CD4-positive, alpha-beta T cell (primary cell): ENCODE results near the gene ZSWIM1. TPM values are rescaled to one million over a fixed set of nuclear protein-coding genes. Genes with fewer than 3 reads are reported as not detected.

Source experiments
- ATAC-seq: fragments of 200-7000 bp; cut with Tn5 transposase; one replicate; pipeline ENCODE4 v1.10.0; 2022; ENCODE audit warnings: mild to moderate bottlenecking; ENCODE audit not compliant: poor library complexity
- CTCF ChIA-PET: fragments of 350-600 bp; sonication (Branson Sonifier 250); formaldehyde crosslinking; loops from one replicate; lab custom pipeline; 2021; ENCODE audit warnings: antibody characterized with exemption, inconsistent platforms; lab: Charles Lee
- POLR2A ChIA-PET: fragments of 350-600 bp; sonication (Branson Sonifier 250); formaldehyde crosslinking; loops from one replicate; lab custom pipeline; 2021; ENCODE audit warnings: antibody characterized with exemption, inconsistent platforms; lab: Charles Lee
- DNase-seq, 14 experiments: peaks; one replicate each; pipeline ENCODE4 v3.0.0-alpha.2; 2013 to 2020; ENCODE audit warnings: mixed read lengths in 2 of 14
- H3K27ac ChIP-seq, 2 donors: one replicate each; pipeline versions ENCODE4 v1.5.1 to v1.7.0; 2013; ENCODE audit warnings: low read length in 2 of 2, low read depth in 1 of 2, mild to moderate bottlenecking in 1 of 2
- H3K27me3 ChIP-seq, 2 experiments: 1 replicate in 1 of 2; 2 replicates in 1 of 2; pipeline versions ENCODE4 v1.6.1 to v1.7.0; 2013; ENCODE audit warnings: low read length in 2 of 2, control low read depth in 1 of 2, mild to moderate bottlenecking in 1 of 2, moderate library complexity in 1 of 2; ENCODE audit not compliant: insufficient read depth in 2 of 2, control insufficient read depth in 1 of 2
- H3K36me3 ChIP-seq: one replicate; pipeline ENCODE4 v1.6.1; 2013; ENCODE audit warnings: low read length, control low read depth; ENCODE audit not compliant: insufficient read depth
- H3K4me1 ChIP-seq: one replicate; pipeline ENCODE4 v1.6.1; 2013; ENCODE audit warnings: low read length, control low read depth; ENCODE audit not compliant: insufficient read depth
- H3K4me3 ChIP-seq: one replicate; pipeline ENCODE4 v1.5.1; 2013; ENCODE audit warnings: mild to moderate bottlenecking, low read length, moderate library complexity
- H3K9me3 ChIP-seq, 2 experiments: 1 replicate in 1 of 2; 2 replicates in 1 of 2; pipeline versions ENCODE4 v1.6.1 to v1.7.0; 2013; ENCODE audit warnings: low read length in 2 of 2, mild to moderate bottlenecking in 2 of 2, control low read depth in 1 of 2, moderate library complexity in 1 of 2; ENCODE audit not compliant: control insufficient read depth in 1 of 2, insufficient read depth in 1 of 2
- H3K27ac Mint-ChIP-seq: one replicate; pipeline ENCODE4 v1.8.0; 2020; ENCODE audit warnings: mixed read lengths
- H3K27me3 Mint-ChIP-seq: one replicate; pipeline ENCODE4 v1.8.0; 2021; ENCODE audit warnings: mixed read lengths
- H3K36me3 Mint-ChIP-seq: one replicate; pipeline ENCODE4 v1.8.0; 2021; ENCODE audit warnings: low read depth, mixed read lengths
- H3K4me1 Mint-ChIP-seq: one replicate; pipeline ENCODE4 v1.8.0; 2021; ENCODE audit warnings: low read depth, mixed read lengths
- H3K4me3 Mint-ChIP-seq: one replicate; pipeline ENCODE4 v1.8.0; 2020; ENCODE audit warnings: mild to moderate bottlenecking, mixed read lengths
- H3K9me3 Mint-ChIP-seq: one replicate; pipeline ENCODE4 v1.8.0; 2020; ENCODE audit warnings: mixed read lengths
- intact Hi-C, 2 experiments: fragments of 100-400 bp; cut with DNase I in 1 of 2; cut with micrococcal nuclease in 1 of 2; formaldehyde crosslinking; loops; one replicate each; pipeline versions ENCODE4 v1.15.1 to v1.9.0; 2023 to 2025; cut with DNase I, micrococcal nuclease
- total RNA-seq, 174 experiments: library from RNA in 2 of 174; stranded (reverse) in 2 of 174; gene quantifications; one replicate each; pipeline ENCODE4 v1.2.3 and lab custom pipeline; 2021 to 2026
- TF ChIP-seq, protein P1 (sequence below): fragments of 200-600 bp; IDR thresholded peaks from one replicate; pipeline ENCODE4 v1.8.0; 2022; ENCODE audit warnings: antibody characterized with exemption, mild to moderate bottlenecking

The ZSWIM1 gene
- total RNA-seq, 2 experiments from 2014 or later = 9.3 to 10.7 TPM

DNA sequence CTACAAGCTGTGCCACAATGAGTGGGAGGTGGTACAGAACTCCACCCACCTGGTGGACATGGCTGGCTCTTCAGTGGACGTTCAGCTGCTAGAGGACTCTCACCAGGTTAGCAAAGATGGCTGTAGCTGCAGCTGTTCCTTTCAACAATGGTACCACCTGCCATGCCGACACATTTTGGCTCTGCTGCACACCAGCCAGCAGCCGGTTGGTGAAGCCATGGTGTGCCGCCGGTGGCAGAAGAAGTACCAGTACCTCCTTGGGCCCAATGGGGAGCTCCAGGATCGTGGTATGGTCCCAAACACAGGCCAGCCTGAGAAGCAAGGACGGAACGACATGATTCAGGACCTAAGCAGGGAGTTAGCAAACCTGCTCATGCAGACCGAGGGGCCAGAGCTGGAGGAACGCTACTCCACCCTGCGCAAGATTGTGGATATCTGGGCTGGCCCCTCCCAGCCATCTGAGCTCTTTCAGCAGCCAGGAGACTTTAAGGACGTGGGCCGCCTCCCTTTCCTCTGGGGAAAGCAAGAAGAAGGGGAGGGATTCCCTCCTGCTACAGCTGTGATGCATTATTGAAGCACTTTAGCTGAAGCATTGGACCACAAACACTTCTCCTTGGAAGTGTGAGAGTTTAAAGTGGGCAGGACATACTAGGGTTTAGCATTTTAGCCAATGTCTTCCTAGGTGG, 2.8 kb upstream of the ZSWIM1 start:
- H3K27me3 Mint-ChIP-seq = no peaks in the 10 kb centered on the region
- intact Hi-C loops = no loop called here

DNA sequence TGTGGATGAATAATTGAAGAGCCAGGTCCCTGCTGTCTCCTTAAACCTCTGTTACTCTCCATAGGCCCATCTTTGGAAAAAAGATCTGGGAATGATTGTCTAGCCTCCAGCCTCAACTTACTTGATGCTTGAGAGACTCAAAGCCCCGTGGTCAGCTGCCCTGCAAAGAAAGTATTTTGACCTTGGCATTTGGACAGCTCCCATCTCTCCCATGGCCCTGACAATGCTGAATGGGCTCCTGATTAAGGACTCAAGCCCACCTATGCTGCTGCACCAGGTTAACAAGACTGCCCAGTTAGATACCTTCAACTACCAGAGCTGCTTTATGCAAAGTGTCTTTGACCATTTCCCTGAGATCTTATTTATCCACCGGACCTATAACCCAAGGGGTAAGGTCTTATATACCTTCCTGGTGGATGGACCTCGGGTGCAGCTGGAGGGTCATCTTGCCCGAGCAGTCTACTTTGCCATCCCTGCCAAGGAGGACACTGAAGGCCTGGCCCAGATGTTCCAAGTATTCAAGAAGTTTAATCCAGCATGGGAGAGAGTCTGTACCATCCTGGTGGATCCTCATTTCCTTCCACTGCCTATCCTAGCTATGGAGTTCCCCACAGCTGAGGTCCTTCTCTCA, 1.6 kb downstream of the ZSWIM1 start:
- POLR2A ChIA-PET = interaction anchor here (2.8 to 5.6 kb wide), 3 partner anchors 9 to 88 kb away, joined by 23 to 78 read pairs (median 57); partner anchors contain the start of genes CTSA, NEURL2, PCIF1 and ZNF335
- Histone ChIP-seq H3K4me3 (no peak overlapping the region), H3K4me1 (peaks cover 52% of the 10 kb centered on the region), H3K36me3 (peaks cover 30% of the 10 kb centered on the region), H3K9me3 (no peaks in the 10 kb centered on the region), H3K27me3 (no peaks in the 10 kb centered on the region), H3K27ac (no peak overlapping the region)
- peaks cover 49% of the 10 kb centered on the region for H3K4me1 Mint-ChIP-seq
- ATAC-seq (no peak), DNase-seq (no peak)
- intact Hi-C loops = no loop called here
- peak overlapping the region; percentile 86 for H3K27ac Mint-ChIP-seq
- CTCF ChIA-PET = no interaction called here
- H3K9me3 Mint-ChIP-seq = no peaks in the 10 kb centered on the region
- H3K4me3 Mint-ChIP-seq = peak overlapping the region; percentile 73
- peaks cover 41% of the 10 kb centered on the region for H3K36me3 Mint-ChIP-seq
- TF ChIP-seq, protein P1, sequence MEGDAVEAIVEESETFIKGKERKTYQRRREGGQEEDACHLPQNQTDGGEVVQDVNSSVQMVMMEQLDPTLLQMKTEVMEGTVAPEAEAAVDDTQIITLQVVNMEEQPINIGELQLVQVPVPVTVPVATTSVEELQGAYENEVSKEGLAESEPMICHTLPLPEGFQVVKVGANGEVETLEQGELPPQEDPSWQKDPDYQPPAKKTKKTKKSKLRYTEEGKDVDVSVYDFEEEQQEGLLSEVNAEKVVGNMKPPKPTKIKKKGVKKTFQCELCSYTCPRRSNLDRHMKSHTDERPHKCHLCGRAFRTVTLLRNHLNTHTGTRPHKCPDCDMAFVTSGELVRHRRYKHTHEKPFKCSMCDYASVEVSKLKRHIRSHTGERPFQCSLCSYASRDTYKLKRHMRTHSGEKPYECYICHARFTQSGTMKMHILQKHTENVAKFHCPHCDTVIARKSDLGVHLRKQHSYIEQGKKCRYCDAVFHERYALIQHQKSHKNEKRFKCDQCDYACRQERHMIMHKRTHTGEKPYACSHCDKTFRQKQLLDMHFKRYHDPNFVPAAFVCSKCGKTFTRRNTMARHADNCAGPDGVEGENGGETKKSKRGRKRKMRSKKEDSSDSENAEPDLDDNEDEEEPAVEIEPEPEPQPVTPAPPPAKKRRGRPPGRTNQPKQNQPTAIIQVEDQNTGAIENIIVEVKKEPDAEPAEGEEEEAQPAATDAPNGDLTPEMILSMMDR = no peak
- no peaks in the 10 kb centered on the region for H3K27me3 Mint-ChIP-seq

More for the DNA sequence above, 2.8 kb upstream of the ZSWIM1 start:
- no peaks in the 10 kb centered on the region for H3K9me3 ChIP-seq
- ChIA-PET CTCF (no interaction called here), POLR2A (no interaction called here)
- TF ChIP-seq, protein P1 = no peak
- H3K9me3 Mint-ChIP-seq = no peaks in the 10 kb centered on the region
- H3K4me1 ChIP-seq = peaks cover 26% of the 10 kb centered on the region
- H3K27ac ChIP-seq = no peak overlapping the region
- H3K4me1 Mint-ChIP-seq = peaks cover 24% of the 10 kb centered on the region
- no peaks in the 10 kb centered on the region for H3K27me3 ChIP-seq
- H3K4me3 ChIP-seq = no peak overlapping the region
- DNase-seq (no peak), ATAC-seq (no peak)
- H3K36me3 Mint-ChIP-seq = peaks cover 28% of the 10 kb centered on the region
- H3K27ac Mint-ChIP-seq = no peak overlapping the region
- peaks cover 24% of the 10 kb centered on the region for H3K36me3 ChIP-seq
- no peak overlapping the region for H3K4me3 Mint-ChIP-seq

DNA sequence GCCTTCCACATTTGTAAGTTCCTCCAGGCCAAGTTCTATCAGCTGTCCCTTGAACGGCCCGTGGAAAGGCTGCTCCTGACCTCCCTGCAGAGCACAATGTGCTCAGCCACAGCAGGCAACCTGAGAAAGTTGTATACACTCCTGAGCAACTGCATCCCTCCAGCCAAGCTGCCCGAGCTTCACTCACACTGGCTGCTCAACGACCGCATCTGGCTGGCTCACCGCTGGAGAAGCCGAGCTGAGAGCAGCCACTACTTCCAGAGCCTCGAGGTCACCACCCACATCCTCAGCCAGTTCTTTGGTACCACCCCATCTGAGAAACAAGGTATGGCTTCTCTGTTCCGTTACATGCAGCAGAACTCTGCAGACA, 2.1 kb downstream of the ZSWIM1 start:
- no peaks in the 10 kb centered on the region for H3K27me3 ChIP-seq
- CTCF ChIA-PET = no interaction called here
- Mint-ChIP-seq H3K4me3 (peak overlapping the region; percentile 54), H3K27ac (peak overlapping the region; percentile 86), H3K9me3 (no peaks in the 10 kb centered on the region), H3K36me3 (peaks cover 42% of the 10 kb centered on the region), H3K27me3 (no peaks in the 10 kb centered on the region), H3K4me1 (peaks cover 49% of the 10 kb centered on the region)
- peaks cover 25% of the 10 kb centered on the region for H3K36me3 ChIP-seq
- TF ChIP-seq, protein P1 = no peak
- intact Hi-C loops = no loop called here
- H3K27ac ChIP-seq = no peak overlapping the region
- POLR2A ChIA-PET = interaction anchor here (5.6 kb wide), 1 partner anchor 52 kb away, joined by 57 read pairs; the partner anchor contains the start of gene PCIF1
- DNase-seq (no peak), ATAC-seq (no peak)
- H3K4me3 ChIP-seq = no peak overlapping the region
- peaks cover 52% of the 10 kb centered on the region for H3K4me1 ChIP-seq
- H3K9me3 ChIP-seq = no peaks in the 10 kb centered on the region
